Measurements from ENCODE around the gene NEBL.

NEBL gene

GRCh38 chr10:20901110-20901509, 4.0 kb upstream of the NEBL start:
- DNase-seq (ENCODE audit: low read depth), result no peak

GRCh38 chr10:20898866-20899535, 1.9 kb upstream of the NEBL start:
- no peak for DNase-seq (ENCODE audit: low read depth)

GRCh38 chr10:20893297-20893696, 3.8 kb downstream of the NEBL start:
- no peak for DNase-seq (ENCODE audit: low read depth)

GRCh38 chr10:20892796-20893195, 4.3 kb downstream of the NEBL start:
- DNase-seq (ENCODE audit: low read depth), result no peak

GRCh38 chr10:20892011-20892585, 5.0 kb downstream of the NEBL start:
- DNase-seq (ENCODE audit: low read depth), result no peak

GRCh38 chr10:20891338-20891714, 5.8 kb downstream of the NEBL start:
- DNase-seq (ENCODE audit: low read depth), result no peak

- no peak for DNase-seq (ENCODE audit: low read depth)
Measured at GRCh38 chr10:20890491-20891337, 6.4 kb downstream of the NEBL start.

- DNase-seq (ENCODE audit: low read depth), result no peak
Measured at GRCh38 chr10:20890009-20890408, 7.1 kb downstream of the NEBL start.

- DNase-seq (ENCODE audit: low read depth), result no peak
Measured at GRCh38 chr10:20888620-20889330, 8.3 kb downstream of the NEBL start.

- no peak for DNase-seq (ENCODE audit: low read depth)
Measured at GRCh38 chr10:20887706-20888555, 9.2 kb downstream of the NEBL start.

- no peak for DNase-seq (ENCODE audit: low read depth)
Measured at GRCh38 chr10:20885678-20886077, 11.4 kb downstream of the NEBL start.

- DNase-seq (ENCODE audit: low read depth), result no peak
Measured at GRCh38 chr10:20883552-20883951, 13.6 kb downstream of the NEBL start.

GRCh38 chr10:20882091-20882490, 15.0 kb downstream of the NEBL start:
- no peak for DNase-seq (ENCODE audit: low read depth)

GRCh38 chr10:20879136-20879535, 18.0 kb downstream of the NEBL start:
- DNase-seq (ENCODE audit: low read depth), result no peak

GRCh38 chr10:20877986-20878983, 18.8 kb downstream of the NEBL start:
- no peak for DNase-seq (ENCODE audit: low read depth)

GRCh38 chr10:20877554-20877953, 19.6 kb downstream of the NEBL start:
- no peak for DNase-seq (ENCODE audit: low read depth)

- DNase-seq (ENCODE audit: low read depth), result no peak
Measured at GRCh38 chr10:20874261-20874660, 22.9 kb downstream of the NEBL start.

- no peak for DNase-seq (ENCODE audit: low read depth)
Measured at GRCh38 chr10:20871970-20872369, 25.1 kb downstream of the NEBL start.

- DNase-seq (ENCODE audit: low read depth), result no peak
Measured at GRCh38 chr10:20870834-20871233, 26.3 kb downstream of the NEBL start.

- DNase-seq (ENCODE audit: low read depth), result no peak
Measured at GRCh38 chr10:20863008-20863407, 34.1 kb downstream of the NEBL start.

Measured in stimulated activated CD8-positive, alpha-beta memory T cell treated with anti-CD3 and anti-CD28 coated beads, Interleukin-12 subunit alpha, Interleukin-12 subunit beta, amount 100 ng/mL, for 1 hour (primary cell).